B cell (primary cell): ENCODE measurements around the gene GDF7. TPM values are rescaled to one million over a fixed set of nuclear protein-coding genes. Genes with fewer than 3 reads are reported as not detected.

Experiments used
- ATAC-seq: fragments of 200-7000 bp; cut with Tn5 transposase; one replicate; pipeline ENCODE4 v1.10.0; 2021; ENCODE audit warnings: low read depth, mild to moderate bottlenecking, moderate number of reproducible peaks, moderate library complexity
- CTCF ChIA-PET: fragments of 350-600 bp; sonication (Branson Sonifier 250); formaldehyde crosslinking; loops from one replicate; lab custom pipeline; 2021; ENCODE audit warnings: antibody characterized with exemption, inconsistent platforms; lab: Charles Lee
- POLR2A ChIA-PET: fragments of 350-600 bp; sonication (Branson Sonifier 250); formaldehyde crosslinking; loops from one replicate; lab custom pipeline; 2021; ENCODE audit warnings: antibody characterized with exemption; lab: Charles Lee
- DNase-seq: peaks from one replicate; pipeline ENCODE4 v3.0.0; 2013
- H2AFZ ChIP-seq: 2 replicates; pipeline ENCODE4 v1.6.1; 2012; ENCODE audit warnings: mild to moderate bottlenecking, low read depth, low read length; ENCODE audit not compliant: insufficient read depth, poor library complexity, severe bottlenecking
- H3K27ac ChIP-seq, 2 donors: 1 replicate in 1 of 2; 2 replicates in 1 of 2; pipeline ENCODE4 v1.5.1; 2012 to 2013; ENCODE audit warnings: low read length in 2 of 2, mild to moderate bottlenecking in 2 of 2, moderate library complexity in 1 of 2
- H3K27me3 ChIP-seq, 4 experiments: fragments of 200-600 bp in 1 of 4; sonication (generic) in 1 of 4; replicated peaks in 1 of 4; 1 replicate in 2 of 4; 2 replicates in 2 of 4; pipeline versions ENCODE4 v1.6.1 to v1.7.0; 2013 to 2016; ENCODE audit warnings: low read length in 3 of 4, mild to moderate bottlenecking in 2 of 4, mixed read lengths in 1 of 4, moderate library complexity in 1 of 4; ENCODE audit not compliant: insufficient read depth in 4 of 4, control insufficient read depth in 3 of 4; ENCODE audit errors: control extremely low read depth in 1 of 4
- H3K36me3 ChIP-seq, 2 experiments: replicated peaks in 1 of 2; 1 replicate in 1 of 2; 2 replicates in 1 of 2; pipeline versions ENCODE4 v1.6.1 to v1.7.1; 2013; ENCODE audit warnings: low read length in 1 of 2; ENCODE audit not compliant: insufficient read depth in 2 of 2, control insufficient read depth in 1 of 2; ENCODE audit errors: control extremely low read depth in 1 of 2, extremely low read depth in 1 of 2
- H3K4me1 ChIP-seq, 2 donors: fragments of 200-600 bp in 1 of 2; sonication (generic) in 1 of 2; 1 replicate in 1 of 2; 2 replicates in 1 of 2; pipeline versions ENCODE4 v1.5.1 to v1.6.1; 2013 to 2017; ENCODE audit warnings: low read length in 2 of 2; ENCODE audit not compliant: control insufficient read depth in 2 of 2, insufficient read depth in 2 of 2
- H3K4me2 ChIP-seq: replicated peaks from 2 replicates; pipeline ENCODE3; 2012; ENCODE audit warnings: mild to moderate bottlenecking, low read depth, low read length; ENCODE audit not compliant: poor library complexity, severe bottlenecking
- H3K4me3 ChIP-seq, 5 experiments: fragments of 200-600 bp in 1 of 5; sonication (generic) in 1 of 5; 1 replicate in 3 of 5; 2 replicates in 2 of 5; pipeline versions ENCODE4 v1.5.1 to v1.7.0; 2011 to 2016; ENCODE audit warnings: low read length in 4 of 5, mild to moderate bottlenecking in 4 of 5, low read depth in 2 of 5, control low read depth in 1 of 5, moderate library complexity in 1 of 5; ENCODE audit not compliant: insufficient read depth in 1 of 5; ENCODE audit errors: control extremely low read depth in 1 of 5, extremely low read depth in 1 of 5
- H3K79me2 ChIP-seq: fragments of 200-600 bp; sonication (generic); one replicate; pipeline ENCODE4 v1.6.0; 2016; ENCODE audit warnings: low read length; ENCODE audit not compliant: control insufficient read depth, insufficient read depth
- H3K9ac ChIP-seq: fragments of 200-600 bp; sonication (generic); 2 replicates; pipeline ENCODE4 v1.6.1; 2017; ENCODE audit warnings: mild to moderate bottlenecking, low read length, moderate library complexity
- H3K9me3 ChIP-seq, 3 donors: one replicate each; pipeline versions ENCODE4 v1.6.1 to v1.7.1; 2013; ENCODE audit warnings: low read length in 2 of 3; ENCODE audit not compliant: control insufficient read depth in 2 of 3, insufficient read depth in 1 of 3; ENCODE audit errors: control extremely low read depth in 1 of 3
- H4K20me1 ChIP-seq: 2 replicates; pipeline ENCODE4 v1.6.0; 2012; ENCODE audit warnings: mild to moderate bottlenecking, low read length; ENCODE audit not compliant: insufficient read depth, control insufficient read depth, poor library complexity, severe bottlenecking
- H3K27ac Mint-ChIP-seq: one replicate; pipeline ENCODE4 v1.8.0; 2021; ENCODE audit warnings: mixed read lengths
- H3K27me3 Mint-ChIP-seq: one replicate; pipeline ENCODE4 v1.8.0; 2021; ENCODE audit warnings: mixed read lengths
- H3K4me1 Mint-ChIP-seq: one replicate; pipeline ENCODE4 v1.8.0; 2021; ENCODE audit warnings: mixed read lengths
- H3K4me3 Mint-ChIP-seq: one replicate; pipeline ENCODE4 v1.8.0; 2021; ENCODE audit warnings: mixed read lengths
- H3K9me3 Mint-ChIP-seq: one replicate; pipeline ENCODE4 v1.8.0; 2022; ENCODE audit warnings: mixed read lengths; ENCODE audit not compliant: insufficient read depth
- CTCF ChIP-seq: fragments of 200-600 bp; IDR thresholded peaks from one replicate; pipeline ENCODE4 v1.8.0; 2022; ENCODE audit warnings: antibody characterized with exemption, mild to moderate bottlenecking
- EZH2 ChIP-seq: IDR thresholded peaks from 2 replicates; pipeline ENCODE4 v1.6.1; 2012; ENCODE audit warnings: borderline replicate concordance, low read depth, mild to moderate bottlenecking, moderate library complexity, low read length; ENCODE audit not compliant: insufficient read depth, poor library complexity, severe bottlenecking
- WGBS: methylation state at CpG from one replicate; pipeline ENCODE4 v1.1.5; 2013; ENCODE audit warnings: missing lambda C conversion rate; ENCODE audit not compliant: insufficient coverage; 5-methylcytosine and 5-hydroxymethylcytosine counted together
- intact Hi-C: fragments of 100-400 bp; cut with micrococcal nuclease; formaldehyde crosslinking; loops from one replicate; pipeline ENCODE4 v1.10.0; 2022
- polyA plus RNA-seq: library from polyadenylated mRNA; depleted of rRNA; stranded (reverse); fragments of >200 nt; gene quantifications from 2 replicates; pipeline ENCODE4 v1.2.3, GENCODE V29; 2012
- total RNA-seq, 2 donors: library from RNA; stranded (reverse); fragments of 120-200 nt in 1 of 2; gene quantifications; 1 replicate in 1 of 2; 2 replicates in 1 of 2; pipeline versions ENCODE4 v1.2.3 to v1.2.4, GENCODE V29; 2013 to 2022

The GDF7 gene
- total and polyA plus RNA-seq, 2 donors (not counting 1 experiment from before 2014, with no cell fraction given), result 7.0 to 15.3 TPM

GRCh38 chr2:20635113-20635510, 31.8 kb upstream of the GDF7 start:
- H3K4me3 ChIP-seq, result no peak overlapping the region
- Mint-ChIP-seq H3K4me1 (peaks cover 11% of the 10 kb centered on the region), H3K4me3 (no peak overlapping the region), H3K27ac (no peak overlapping the region), H3K9me3 (no peaks in the 10 kb centered on the region), H3K27me3 (no peaks in the 10 kb centered on the region)
- no peak overlapping the region for H3K27ac ChIP-seq
- no peak overlapping the region for H3K4me2 ChIP-seq
- peaks cover 0 to 2% of the 10 kb centered on the region in 2 donors for H3K4me1 ChIP-seq
- intact Hi-C loops, result no loop called here
- CTCF ChIA-PET, result interaction anchor here (0.5 to 5.6 kb wide), 15 partner anchors 7 to 893 kb away, joined by 3 to 50 read pairs (median 4); partner anchors contain the start of genes HS1BP3 and RHOB
- no peak overlapping the region for H3K9ac ChIP-seq
- H3K9me3 ChIP-seq, result no peaks in the 10 kb centered on the region
- H4K20me1 ChIP-seq, result peaks cover 9% of the 10 kb centered on the region
- TF ChIP-seq EZH2 (no peak), CTCF (no peak)
- POLR2A ChIA-PET, result no interaction called here
- DNase-seq (no peak), ATAC-seq (no peak)
- no peaks in the 10 kb centered on the region for H3K27me3 ChIP-seq
- H3K36me3 ChIP-seq, result peaks cover 0 to 40% of the 10 kb centered on the region in 2 experiments
- WGBS, result 86% methylated on average over 3 of the region's 5 CpGs
- H3K79me2 ChIP-seq, result peaks cover 6% of the 10 kb centered on the region
- H2AFZ ChIP-seq, result no peak overlapping the region

- H3K79me2 ChIP-seq, result peaks cover 6% of the 10 kb centered on the region
- WGBS, result 55% methylated on average over 25 of the region's 32 CpGs
- no peak for TF ChIP-seq EZH2
- peak; percentile 77 for TF ChIP-seq CTCF
- H3K27me3 ChIP-seq, result no peaks in the 10 kb centered on the region
- H3K27ac Mint-ChIP-seq, result no peak overlapping the region
- H3K9me3 ChIP-seq, result no peaks in the 10 kb centered on the region
- H3K4me1 ChIP-seq, result peaks cover 0 to 2% of the 10 kb centered on the region in 2 donors
- no peak overlapping the region for H3K4me3 Mint-ChIP-seq
- H3K27me3 Mint-ChIP-seq, result no peaks in the 10 kb centered on the region
- H3K9me3 Mint-ChIP-seq, result no peaks in the 10 kb centered on the region
- ATAC-seq, result peak; percentile 86
- no peak overlapping the region for H3K27ac ChIP-seq
- peaks cover 11% of the 10 kb centered on the region for H3K4me1 Mint-ChIP-seq
- H3K4me3 ChIP-seq, result no peak overlapping the region
- H3K4me2 ChIP-seq, result no peak overlapping the region
- H3K9ac ChIP-seq, result no peak overlapping the region
- CTCF ChIA-PET, result interaction anchor here (0.5 to 5.6 kb wide), 12 partner anchors 12 to 894 kb away, joined by 3 to 50 read pairs (median 6); partner anchors contain the start of gene RHOB
- no peak overlapping the region for H2AFZ ChIP-seq
- H4K20me1 ChIP-seq, result peaks cover 5% of the 10 kb centered on the region
- intact Hi-C loops, result loop anchor here (1.0 kb wide), 1 partner anchor 193 kb away; no protein-coding TSS in a partner anchor
- H3K36me3 ChIP-seq, result peaks cover 0 to 42% of the 10 kb centered on the region in 2 experiments
- POLR2A ChIA-PET, result no interaction called here
- DNase-seq, result peak; percentile 68
These were observed 31.0 kb upstream of the GDF7 start for GRCh38 chr2:20635675-20636584.
